NK-92 (cell line): ENCODE results near the gene PROX2.

Experiments used
- DNase-seq: peaks from one replicate; lab custom pipeline; 2025; ENCODE audit not compliant: unreplicated experiment; lab: John Stamatoyannopoulos, UW

The PROX2 gene

GRCh38 chr14:74875941-74876913, at the start of gene PROX2:
Gene PROX2, minus strand, starts transcription at chr14:74876145. Its CDS starts 12,311 bp downstream, at chr14:74863834.
- no peak for DNase-seq

GRCh38 chr14:74924061-74924460, 48.1 kb upstream of the PROX2 start:
- DNase-seq, result no peak

GRCh38 chr14:74922752-74923401, 46.9 kb upstream of the PROX2 start, which contains the start of gene RPS6KL1:
Gene RPS6KL1, minus strand, starts transcription at chr14:74923260. Its CDS starts 1,719 bp downstream, at chr14:74921541.
- DNase-seq, result no peak

- no peak for DNase-seq
These were observed 46.2 kb upstream of the PROX2 start for GRCh38 chr14:74921987-74922751.

GRCh38 chr14:74921053-74921620, 45.2 kb upstream of the PROX2 start:
- no peak for DNase-seq

- DNase-seq, result no peak
These were observed 44.3 kb upstream of the PROX2 start for GRCh38 chr14:74920281-74920680.

GRCh38 chr14:74919421-74920165, 43.6 kb upstream of the PROX2 start:
- no peak for DNase-seq

- no peak for DNase-seq
These were observed 42.4 kb upstream of the PROX2 start for GRCh38 chr14:74918380-74918779.

GRCh38 chr14:74917646-74918081, 41.7 kb upstream of the PROX2 start:
- DNase-seq, result no peak

GRCh38 chr14:74917178-74917543, 41.2 kb upstream of the PROX2 start:
- DNase-seq, result no peak

- DNase-seq, result no peak
These were observed 39.9 kb upstream of the PROX2 start for GRCh38 chr14:74915826-74916225.

- DNase-seq, result no peak
These were observed 39.5 kb upstream of the PROX2 start for GRCh38 chr14:74915426-74915825.

- DNase-seq, result no peak
These were observed 38.1 kb upstream of the PROX2 start for GRCh38 chr14:74913986-74914573.

GRCh38 chr14:74913393-74913910, 37.5 kb upstream of the PROX2 start:
- DNase-seq, result no peak

- DNase-seq, result no peak
These were observed 36.9 kb upstream of the PROX2 start for GRCh38 chr14:74912801-74913200.

GRCh38 chr14:74912111-74912510, 36.2 kb upstream of the PROX2 start:
- DNase-seq, result no peak

GRCh38 chr14:74911704-74912103, 35.8 kb upstream of the PROX2 start:
- no peak for DNase-seq

- DNase-seq, result no peak
These were observed 35.3 kb upstream of the PROX2 start for GRCh38 chr14:74911221-74911620.

- DNase-seq, result no peak
These were observed 34.6 kb upstream of the PROX2 start for GRCh38 chr14:74910556-74910955.

GRCh38 chr14:74909911-74910310, 34.0 kb upstream of the PROX2 start:
- DNase-seq, result no peak
